GM21529 (cell line): ENCODE results near the gene CHST9.
A peak's percentile ranks its signal among the peaks of the same experiment; 100 is the strongest.
"Not testable (repeated sequence)": the region's sequence is repeated elsewhere in the genome, so short reads cannot be mapped to it uniquely, and the experiment has no call there.

ENCODE experiments used
- ATAC-seq: cut with Tn5 transposase; IDR thresholded peaks from one replicate; pipeline ENCODE4 v1.9.1; 2021; ENCODE audit not compliant: unreplicated experiment

Gene CHST9

DNA sequence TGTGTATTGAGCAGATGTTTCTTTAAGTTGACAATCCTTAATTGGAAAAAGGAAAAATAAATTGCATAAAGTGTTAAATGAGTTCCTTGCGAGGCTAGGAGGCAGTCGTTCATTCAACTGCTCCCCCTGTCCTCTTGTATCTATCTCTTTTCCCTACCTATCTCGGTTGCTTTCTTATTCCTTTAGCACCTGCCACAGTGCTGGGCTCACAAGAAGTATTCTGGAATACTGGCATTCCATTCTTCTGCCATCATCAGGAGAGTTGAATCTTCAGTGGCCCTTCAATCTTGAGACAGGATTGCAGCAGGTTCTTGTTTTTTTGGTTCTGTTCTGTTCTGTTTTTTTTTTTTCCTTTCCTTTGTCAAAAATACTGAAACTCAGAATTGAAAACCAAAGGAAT, 176.5 kb downstream of the CHST9 start:
- ATAC-seq: no peak

DNA sequence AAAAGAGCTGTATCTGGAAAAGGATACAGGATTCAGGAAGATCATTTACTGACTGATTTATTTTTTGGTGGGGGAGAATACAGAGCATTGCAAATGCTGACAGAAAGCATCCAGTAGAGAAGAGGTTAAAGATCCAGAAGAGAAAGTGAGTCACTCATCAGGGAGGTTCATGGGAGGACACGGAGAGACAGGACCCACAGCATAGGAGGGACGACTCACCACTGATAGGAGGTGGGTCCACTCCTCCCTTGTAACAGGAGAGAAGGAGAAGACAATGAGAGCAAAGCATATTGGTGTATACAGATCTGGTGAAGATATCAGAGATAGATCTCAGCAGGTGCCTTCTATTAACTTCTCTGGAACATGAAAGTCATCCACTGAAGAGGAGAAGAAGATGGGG, 177.2 kb downstream of the CHST9 start:
- no peak for ATAC-seq

DNA sequence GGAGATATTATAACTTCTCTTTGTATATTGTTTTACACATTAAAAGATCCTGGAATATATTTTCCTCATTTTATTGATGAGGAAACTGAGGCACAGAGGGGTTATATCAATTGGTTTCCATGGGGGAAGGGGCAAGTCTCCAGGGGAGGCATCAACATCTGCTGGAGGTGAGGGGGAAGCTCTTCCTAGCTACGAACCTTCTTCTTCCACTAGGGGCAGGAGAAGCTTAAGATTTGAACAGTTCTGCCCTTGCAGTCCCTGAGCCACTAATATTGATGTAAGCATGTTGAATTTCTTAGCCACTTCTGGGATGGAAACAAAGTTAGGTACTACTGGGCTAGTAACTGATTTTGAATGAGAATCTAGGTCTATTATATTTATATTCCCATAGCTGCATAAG, 179.5 kb downstream of the CHST9 start:
- ATAC-seq: peak; percentile 73

DNA sequence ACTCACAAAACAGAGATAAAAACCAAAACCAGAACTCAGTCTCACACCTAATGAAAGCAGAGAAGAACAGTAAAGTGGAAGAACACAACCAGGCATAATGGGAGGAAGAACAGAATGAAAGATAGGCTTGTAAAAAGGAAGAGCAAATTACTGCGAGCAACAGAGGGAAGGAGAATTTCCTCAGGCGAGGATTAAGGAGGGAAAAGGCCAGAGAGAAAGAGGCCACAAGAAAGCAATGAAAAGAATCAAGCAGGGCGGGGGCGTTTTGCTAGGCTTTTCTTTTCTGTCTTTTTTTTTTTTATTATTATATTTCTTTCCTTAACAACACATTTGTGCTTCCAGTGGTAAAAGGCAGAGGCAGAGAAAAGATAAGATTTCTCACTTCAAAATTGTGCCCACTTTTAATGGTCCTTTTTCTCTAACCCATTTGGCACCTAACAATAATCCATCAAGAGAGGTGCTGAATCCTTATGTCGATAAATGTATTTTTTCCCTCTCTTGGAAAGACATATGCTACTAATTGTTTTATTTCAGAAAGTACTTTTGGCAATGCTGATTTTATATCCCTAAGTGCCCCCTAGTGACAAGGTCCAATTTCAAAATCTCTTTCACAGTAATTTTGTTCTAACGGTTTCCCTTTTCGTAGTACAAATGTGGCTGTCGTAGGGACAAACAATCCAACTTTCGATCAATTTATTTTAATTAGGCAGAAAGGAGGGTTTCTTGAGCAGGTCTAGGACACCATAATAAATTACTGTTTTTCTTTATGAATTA, 180.9 kb downstream of the CHST9 start:
- no peak for ATAC-seq

DNA sequence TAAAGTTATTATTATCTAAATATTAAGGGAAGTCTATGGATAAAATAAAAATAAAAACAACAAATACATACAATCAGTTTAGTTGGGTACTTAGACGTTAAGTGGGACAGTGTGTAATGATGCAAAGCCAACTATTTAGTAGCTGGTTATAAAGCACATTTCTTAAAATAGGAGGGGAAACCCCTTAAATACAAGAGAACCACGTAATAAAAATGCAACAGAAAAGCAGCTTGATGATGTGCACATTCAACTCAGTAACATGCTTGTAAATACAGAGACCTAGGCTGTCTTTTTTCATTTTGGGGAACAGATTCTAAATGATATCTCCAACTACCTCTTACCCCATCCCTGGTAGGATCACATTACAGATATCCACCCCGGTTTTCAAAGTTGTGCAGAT, 185.3 kb downstream of the CHST9 start:
- no peak for ATAC-seq

DNA sequence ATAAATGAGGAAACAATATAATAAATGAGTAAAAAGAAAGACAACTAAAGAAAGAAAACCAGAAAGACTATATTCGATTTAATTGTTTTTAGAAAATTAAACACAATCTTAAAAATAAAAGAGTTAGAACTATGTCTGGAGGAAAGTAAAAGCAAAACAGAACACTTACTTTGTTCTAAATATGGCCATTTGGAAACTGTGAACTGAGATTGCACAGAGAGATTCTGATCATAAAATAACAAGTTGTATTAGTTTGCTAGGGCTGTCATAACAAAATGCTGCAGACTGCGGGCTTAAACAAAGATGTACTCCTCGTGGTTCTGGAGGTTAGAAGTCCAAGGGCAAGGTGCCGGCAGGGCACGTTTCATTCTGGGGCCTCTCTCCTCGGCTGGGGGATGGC, 191.5 kb downstream of the CHST9 start:
- ATAC-seq: peak; percentile 63

DNA sequence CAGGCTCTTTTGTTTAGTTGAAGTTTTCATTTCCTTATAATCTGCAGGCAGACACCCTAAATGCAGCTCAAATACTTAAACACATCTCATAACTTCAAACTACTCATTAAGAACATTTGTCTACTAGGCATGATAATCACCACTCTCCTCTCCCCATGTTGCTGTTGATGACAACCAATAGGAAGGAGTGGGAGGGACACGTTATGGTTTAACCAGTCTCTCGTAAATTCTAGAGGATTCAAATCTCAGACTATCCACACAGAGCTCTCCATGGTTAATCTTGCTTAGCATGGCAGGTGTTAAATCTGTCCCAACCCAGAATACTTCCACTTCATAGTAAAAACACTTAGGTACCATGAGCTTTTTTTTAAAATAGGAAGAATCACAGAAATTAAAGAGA, 192.2 kb downstream of the CHST9 start:
- ATAC-seq: no peak

DNA sequence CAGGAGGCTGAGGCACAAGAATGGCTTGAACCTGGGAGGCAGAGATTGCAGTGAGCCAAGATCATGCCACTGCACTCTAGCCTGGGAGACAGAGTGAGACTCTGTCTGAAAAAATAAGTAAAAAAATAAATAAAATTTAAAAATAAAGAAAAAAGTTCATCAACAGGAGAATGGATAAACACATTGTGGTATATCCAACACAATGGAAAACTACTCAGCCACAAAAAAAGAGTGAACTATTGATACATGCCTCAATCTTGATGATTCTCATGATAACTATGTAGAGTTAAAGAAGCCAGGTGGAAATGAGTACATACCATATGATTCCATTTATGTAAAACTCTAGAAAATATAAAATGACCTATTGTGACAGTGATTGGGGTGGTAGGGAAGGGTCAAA, 195.3 kb downstream of the CHST9 start:
- no peak for ATAC-seq

DNA sequence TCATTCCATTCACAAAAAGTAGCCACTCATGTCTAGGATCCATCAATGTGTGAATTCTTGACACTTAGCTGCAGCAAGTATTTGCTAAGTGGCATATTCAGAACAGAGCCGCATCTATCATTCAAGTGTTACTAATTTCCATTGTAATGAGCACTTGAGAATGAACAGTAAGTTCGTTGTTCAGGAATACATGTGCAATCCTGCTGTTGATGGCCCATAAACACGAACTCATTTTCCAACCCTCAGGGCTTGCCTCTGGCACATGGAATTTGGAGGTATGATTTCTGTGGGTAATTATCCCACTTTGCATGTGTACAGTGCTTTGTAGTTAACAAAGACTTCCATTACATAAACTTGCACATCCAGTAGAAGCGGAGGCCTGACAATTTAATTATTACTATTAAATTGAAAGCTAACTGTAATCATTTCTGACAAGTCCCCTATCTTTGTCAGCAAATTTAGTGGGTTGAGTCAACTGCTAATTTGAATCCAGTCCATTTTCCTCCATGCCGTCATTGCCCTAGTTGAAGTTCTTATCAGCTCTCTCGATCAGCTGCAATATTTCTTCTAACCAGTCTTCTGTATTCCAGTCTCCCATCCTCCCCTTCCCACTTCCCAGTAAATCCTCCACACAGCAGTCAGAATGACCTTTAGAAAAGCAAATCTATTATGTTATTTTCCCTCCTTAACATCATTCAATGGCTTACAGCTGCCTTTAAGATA, 203.6 kb downstream of the CHST9 start:
- ATAC-seq: no peak

DNA sequence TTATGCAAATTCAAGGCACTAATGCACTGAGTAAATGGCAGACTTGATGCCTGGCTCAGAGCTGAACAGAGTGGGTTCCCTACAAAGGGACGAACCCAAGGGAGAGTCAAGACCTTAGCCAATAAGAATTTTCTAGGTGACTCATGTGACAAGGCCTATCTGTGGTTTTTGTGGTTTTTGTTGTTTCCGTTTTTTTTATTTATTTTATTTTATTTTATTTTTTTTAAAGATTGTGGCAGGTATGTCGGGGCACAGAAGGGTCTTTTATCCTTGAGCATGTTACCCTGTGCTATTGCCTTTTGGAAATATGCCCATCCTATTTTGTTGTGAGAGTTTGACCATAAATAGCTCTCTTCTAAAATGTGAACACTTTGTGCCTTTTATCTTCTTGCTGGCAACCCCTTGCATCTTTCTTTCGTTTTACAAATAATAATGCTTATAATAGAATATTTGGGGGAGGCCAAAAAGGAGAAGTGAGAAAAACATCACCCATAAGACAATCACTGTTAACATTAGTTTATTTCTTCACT, 206.2 kb downstream of the CHST9 start:
- peak; percentile 97 for ATAC-seq

DNA sequence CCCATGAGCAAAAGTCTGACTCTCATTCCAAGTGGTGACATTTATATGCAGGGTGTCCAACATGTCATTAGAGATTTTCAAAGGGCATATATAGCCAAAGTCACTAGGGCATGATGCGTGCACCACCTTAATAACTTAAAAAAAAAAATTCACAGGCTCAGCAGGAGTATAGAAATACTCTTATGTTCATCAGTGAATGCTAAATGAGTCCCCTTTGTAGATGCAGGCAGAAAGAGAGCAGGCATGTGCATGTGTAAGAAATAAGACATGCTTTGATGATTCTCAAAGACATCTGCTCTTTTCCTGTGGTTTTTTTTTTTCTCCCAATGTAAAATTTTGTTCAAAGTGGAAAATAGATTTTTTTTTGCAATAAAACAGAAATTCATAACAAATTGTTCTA, 207.3 kb downstream of the CHST9 start:
- ATAC-seq: no peak

DNA sequence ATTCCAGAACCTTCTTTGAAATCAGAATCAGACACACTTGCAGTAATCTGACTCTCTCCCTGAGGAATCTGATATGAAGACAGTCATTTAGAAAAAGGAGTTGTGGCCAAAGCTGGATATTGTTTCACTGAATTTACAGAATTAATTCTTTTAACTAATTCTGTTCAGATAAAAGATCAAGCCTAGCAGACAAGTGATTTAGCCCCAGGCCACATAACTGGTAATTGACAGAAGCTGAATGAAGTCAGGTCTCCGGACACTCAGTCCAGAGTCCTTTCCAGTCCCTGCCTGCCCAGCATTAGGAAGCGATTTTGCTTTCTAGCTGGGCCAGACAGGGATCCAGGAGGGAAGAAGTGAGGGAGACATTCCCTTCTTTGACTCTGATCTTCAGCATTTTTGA, 208.9 kb downstream of the CHST9 start:
- no peak for ATAC-seq

DNA sequence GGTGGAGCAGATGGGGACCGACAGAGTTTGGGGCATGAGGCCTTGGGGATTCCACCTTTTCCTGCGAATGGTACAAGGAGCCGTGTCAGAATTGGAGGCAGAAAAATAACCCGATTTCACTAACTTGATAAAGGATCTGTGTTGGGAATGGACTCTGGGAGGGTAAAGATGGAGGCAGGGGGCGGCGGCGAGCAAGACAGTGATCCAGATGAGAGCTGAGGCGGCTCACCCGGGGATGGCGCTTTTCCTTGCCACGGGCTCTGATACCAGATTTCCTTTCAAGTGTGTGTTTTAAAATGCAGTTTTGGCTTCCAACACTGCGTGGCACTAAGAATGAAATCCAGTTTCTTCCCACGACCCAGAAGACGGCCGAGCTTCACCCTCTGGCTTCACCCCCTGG, 212.6 kb downstream of the CHST9 start:
- not testable (repeated sequence) for ATAC-seq

DNA sequence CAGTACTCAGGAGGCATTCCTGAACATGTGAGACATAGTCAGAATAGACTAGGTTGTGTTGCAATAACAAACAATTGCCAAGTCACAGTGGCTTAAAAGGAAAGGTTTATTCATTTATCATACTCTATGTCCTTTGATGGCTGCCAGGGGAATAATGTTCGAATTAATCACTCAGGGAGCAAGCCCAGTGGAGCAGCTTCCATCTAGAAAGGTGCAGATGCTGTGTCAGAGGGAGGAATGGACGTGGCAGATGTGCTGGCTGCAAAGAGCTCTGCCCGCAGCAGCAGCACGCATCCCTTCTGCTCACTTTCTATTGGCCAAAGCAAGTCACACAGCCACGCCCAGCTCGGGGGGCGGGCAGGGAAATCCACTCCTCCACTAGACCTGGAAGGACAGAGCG, 213.7 kb downstream of the CHST9 start:
- no peak for ATAC-seq

DNA sequence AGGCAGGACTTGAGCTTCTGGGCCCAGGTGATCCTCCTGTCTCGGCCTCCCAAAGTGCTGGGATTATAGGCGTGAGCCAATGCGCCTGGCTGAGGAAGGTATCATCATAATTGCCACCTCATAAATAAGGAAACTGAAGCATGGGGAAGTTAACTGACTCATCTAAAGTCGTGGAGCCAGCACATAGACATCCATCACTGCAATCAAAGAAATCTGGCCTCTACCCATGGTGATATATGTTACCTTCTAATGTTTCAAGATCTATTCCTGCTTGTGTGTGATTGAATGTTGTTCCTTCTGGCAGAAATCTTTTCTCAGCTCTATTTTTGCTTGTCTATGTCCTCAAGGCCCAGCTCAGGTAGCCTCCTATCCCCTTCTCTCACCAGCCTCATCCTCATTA, 214.5 kb downstream of the CHST9 start:
- no peak for ATAC-seq

DNA sequence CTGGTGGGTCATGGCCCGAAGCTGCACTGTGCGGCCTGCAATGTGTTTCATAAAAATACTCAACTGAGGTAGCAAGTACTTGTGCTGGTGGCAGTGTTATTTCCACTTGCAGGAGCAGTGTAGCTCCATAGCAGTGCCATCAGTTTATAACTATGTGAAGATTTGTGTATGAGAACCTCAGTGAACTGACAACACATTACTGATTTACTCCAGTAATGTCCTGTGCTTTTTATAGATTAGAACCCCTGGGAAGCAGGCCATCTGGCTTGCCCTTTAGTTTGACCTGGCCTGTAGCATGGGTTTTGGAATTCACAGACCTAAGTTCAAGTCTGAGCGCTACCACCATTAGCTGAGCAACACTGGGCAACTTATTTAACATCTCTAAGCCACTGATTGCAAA, 219.9 kb downstream of the CHST9 start:
- no peak for ATAC-seq

DNA sequence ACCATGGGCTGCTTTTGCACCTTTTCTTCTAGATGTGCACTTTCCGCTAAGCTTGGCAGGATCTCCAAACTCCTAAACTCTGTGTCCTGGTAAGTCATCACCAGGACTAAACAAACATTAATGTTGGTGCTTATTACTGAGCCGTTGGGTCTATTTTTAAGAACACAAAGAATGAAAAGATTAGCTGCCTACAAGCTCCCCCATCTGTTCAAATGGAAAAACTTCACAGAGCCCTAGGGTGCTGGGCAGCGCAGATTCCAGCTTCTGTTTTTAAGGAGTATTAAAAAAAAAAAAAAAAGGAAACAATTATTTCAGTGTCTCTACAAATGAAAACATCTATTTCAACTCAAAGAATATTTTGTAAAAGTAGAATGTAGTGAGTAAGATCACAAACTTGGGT, 221.8 kb downstream of the CHST9 start:
- no peak for ATAC-seq

DNA sequence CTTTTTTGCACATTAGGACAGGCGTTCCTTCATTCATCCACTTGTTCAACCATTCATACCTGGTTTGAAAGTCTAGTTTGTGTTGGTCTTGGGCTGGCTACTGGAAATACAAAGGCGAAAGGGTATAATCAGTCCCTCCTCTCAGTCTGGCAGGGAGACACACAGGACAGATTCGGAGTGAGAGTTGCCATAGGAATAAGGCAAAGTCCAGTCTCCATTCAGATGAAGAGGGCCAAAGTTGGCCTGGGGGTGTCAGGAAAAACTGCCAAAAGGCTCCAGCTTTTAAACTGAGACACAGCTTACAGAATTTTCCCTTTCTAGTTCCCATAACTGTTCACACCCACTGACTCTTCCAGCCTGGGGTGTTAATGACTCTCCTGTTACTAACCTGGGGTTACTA, 223.3 kb downstream of the CHST9 start:
- ATAC-seq: no peak

DNA sequence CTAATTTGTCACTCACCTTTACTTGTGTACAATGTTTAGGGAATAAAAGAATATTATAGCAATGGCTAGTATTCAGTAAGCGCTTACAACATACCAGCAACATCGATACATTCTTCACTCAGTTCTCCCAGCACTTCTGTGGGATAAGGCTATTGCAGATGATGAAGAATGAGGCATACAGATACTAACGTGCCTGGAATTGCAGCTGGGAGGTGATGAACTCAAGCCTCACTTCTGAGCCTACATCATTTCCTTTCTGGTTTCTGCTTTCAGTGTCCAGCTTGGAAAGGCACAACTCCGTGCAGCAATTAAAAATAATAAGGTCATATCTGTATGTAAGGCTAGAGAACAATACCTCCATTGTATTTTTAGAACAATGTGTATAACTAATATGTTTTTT, 224.2 kb downstream of the CHST9 start:
- no peak for ATAC-seq

DNA sequence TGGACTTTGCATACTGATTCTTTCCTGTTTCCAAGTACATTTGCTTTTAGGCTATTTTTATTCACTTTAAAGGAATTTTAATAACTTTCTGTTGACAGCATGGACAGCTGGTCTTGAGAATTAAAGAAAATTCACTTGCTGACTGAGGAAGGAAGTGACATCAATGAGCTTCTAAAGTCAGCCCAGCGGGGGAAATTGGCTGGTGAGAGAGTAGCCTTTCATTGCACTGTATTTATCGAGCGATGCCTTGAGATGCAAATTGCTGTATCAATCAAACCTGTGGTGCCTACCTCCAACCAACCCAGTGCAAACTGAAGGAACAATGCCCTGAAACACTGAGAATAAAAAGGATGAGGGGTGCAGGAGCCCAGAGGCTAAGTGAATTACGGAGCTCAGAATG, 228.2 kb downstream of the CHST9 start:
- no peak for ATAC-seq

DNA sequence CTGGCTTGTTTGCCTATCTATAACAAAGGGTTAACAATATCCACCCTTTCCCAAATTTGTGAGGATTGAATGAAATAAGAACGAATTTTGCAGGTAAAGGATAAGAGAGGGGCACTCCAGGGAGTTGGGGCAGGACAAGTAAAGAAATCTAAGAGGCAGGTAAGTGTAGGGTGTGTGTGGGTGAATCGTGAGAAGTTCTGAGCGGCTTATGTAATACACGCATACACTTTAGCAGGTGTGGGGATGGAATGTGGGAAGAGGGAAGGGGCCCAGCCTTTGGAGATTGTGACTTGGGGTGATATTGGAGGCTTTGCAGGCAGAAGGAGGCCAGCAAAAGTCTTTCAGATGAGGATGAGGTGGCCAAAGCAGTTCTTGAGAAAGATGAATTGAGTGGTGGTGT, 236.4 kb downstream of the CHST9 start:
- no peak for ATAC-seq

DNA sequence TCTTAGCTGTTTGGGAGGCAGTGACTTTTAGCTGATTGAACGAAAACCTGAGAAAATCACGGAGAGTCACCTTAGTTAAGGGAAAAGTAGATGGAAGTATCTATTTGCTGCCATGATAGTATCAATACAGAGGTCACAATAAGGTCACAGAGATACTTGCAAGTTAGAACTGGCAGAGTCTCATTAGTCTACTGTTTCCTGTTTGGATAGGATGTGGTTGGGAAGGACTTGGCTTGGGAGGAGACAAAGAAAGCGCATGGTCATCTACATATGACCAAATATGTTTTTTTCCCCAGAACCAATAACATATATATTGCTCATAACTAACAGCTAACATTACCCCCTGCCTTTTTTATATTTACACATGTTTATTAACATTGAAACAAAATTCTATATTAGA, 241.2 kb downstream of the CHST9 start:
- ATAC-seq: no peak

DNA sequence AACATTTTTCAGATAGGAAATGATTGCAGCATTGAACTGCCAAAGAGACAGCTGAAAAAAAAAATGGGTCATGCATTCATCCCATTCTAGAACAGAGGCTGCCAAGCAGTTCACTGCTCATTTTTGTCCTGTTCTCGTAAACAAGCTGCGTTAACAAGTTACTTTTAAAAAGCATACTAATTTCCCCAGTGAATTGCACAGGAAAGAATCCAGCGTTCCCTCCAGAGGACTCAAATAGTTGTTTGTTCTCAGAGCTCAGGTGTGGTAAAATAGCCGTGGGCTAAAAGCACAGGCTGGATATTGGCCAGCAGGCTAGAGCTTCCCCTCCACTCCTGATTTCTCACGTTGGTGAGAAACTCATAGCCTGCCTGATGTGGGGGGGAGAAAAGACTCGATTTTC, 243.5 kb downstream of the CHST9 start:
- ATAC-seq: no peak
